Muscle layer of duodenum (tissue), 2 donors: ENCODE data around the gene KRT33B.

Experiments
- H3K27ac ChIP-seq: one replicate; pipeline ENCODE4 v1.7.0; 2013; ENCODE audit warnings: mild to moderate bottlenecking, low read length
- H3K27me3 ChIP-seq: one replicate; pipeline ENCODE4 v1.7.0; 2013; ENCODE audit warnings: low read depth, mild to moderate bottlenecking, control low read depth, low read length
- H3K36me3 ChIP-seq, 2 donors: one replicate each; pipeline ENCODE4 v1.7.0; 2013; ENCODE audit warnings: low read length in 2 of 2, control low read depth in 1 of 2, mild to moderate bottlenecking in 1 of 2; ENCODE audit not compliant: insufficient read depth in 2 of 2, control insufficient read depth in 1 of 2
- H3K4me1 ChIP-seq, 2 donors: one replicate each; pipeline ENCODE4 v1.7.0; 2013; ENCODE audit warnings: low read length in 2 of 2, mild to moderate bottlenecking in 2 of 2, control low read depth in 1 of 2, moderate library complexity in 1 of 2; ENCODE audit not compliant: insufficient read depth in 2 of 2, control insufficient read depth in 1 of 2
- H3K4me3 ChIP-seq, 2 donors: one replicate each; pipeline ENCODE4 v1.7.0; 2013; ENCODE audit warnings: low read length in 2 of 2, low read depth in 1 of 2, mild to moderate bottlenecking in 1 of 2
- H3K9me3 ChIP-seq, 2 donors: one replicate each; pipeline ENCODE4 v1.7.0; 2013; ENCODE audit warnings: low read length in 2 of 2, control low read depth in 1 of 2, mild to moderate bottlenecking in 1 of 2; ENCODE audit not compliant: control insufficient read depth in 1 of 2
- donor health status: healthy.

KRT33B gene

GRCh38 chr17:41369713-41370112 is at the start of gene KRT33B:
KRT33B (minus strand) TSS chr17:41369813; CDS start chr17:41369750, 63 bp downstream.
- Histone ChIP-seq H3K9me3 (peaks cover 0 to 3% of the 10 kb centered on the region in 2 donors), H3K27ac (no peak within 1 kb of the TSS), H3K4me1 (no peaks in the 10 kb centered on the region), H3K4me3 (no peak within 1 kb of the TSS), H3K27me3 (no peaks in the 10 kb centered on the region), H3K36me3 (no peaks in the 10 kb centered on the region)

DNA sequence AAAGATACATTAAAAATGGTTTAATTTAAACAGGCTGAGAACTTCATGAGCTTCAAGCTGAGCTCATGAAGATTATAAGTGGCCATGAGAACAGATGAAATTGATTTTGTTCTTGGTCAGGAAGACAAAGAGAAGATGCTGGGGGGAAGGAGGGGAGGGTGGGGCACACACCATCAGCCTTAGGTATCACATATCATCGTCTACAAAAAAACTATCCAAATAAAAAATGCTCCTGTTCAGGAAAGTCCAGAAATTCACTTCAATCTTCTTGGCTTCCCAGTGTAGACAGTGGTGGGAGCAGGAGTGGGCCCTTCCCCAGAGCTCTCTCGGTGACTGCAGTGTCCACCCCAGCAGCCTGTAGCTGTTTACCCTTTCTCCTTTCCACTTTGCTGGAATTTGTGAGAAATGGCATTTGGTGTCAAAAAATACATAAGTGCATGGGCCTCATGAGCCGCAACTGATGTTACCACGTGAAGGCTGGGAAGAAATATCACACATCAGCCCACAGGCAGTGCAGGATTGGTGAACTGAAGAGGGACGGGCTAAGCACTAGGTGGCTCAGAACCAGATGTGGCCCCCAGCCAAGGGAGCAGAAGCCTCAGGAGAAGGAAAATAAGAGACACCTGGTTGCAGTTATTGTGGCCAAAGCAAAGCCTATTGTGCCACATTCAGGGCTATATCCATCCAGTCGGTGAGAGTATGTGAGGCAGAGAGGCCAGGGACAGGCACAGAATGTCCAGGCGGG is 48.7 kb upstream of the KRT33B start:
- Histone ChIP-seq H3K27me3 (no peaks in the 10 kb centered on the region), H3K36me3 (no peaks in the 10 kb centered on the region), H3K9me3 (no peaks in the 10 kb centered on the region), H3K4me1 (no peaks in the 10 kb centered on the region), H3K27ac (no peak overlapping the region), H3K4me3 (no peak overlapping the region)

GRCh38 chr17:41417576-41418015 is 48.0 kb upstream of the KRT33B start:
- Histone ChIP-seq H3K27ac (no peak overlapping the region), H3K27me3 (no peaks in the 10 kb centered on the region), H3K4me1 (no peaks in the 10 kb centered on the region), H3K4me3 (no peak overlapping the region), H3K36me3 (no peaks in the 10 kb centered on the region), H3K9me3 (no peaks in the 10 kb centered on the region)

DNA sequence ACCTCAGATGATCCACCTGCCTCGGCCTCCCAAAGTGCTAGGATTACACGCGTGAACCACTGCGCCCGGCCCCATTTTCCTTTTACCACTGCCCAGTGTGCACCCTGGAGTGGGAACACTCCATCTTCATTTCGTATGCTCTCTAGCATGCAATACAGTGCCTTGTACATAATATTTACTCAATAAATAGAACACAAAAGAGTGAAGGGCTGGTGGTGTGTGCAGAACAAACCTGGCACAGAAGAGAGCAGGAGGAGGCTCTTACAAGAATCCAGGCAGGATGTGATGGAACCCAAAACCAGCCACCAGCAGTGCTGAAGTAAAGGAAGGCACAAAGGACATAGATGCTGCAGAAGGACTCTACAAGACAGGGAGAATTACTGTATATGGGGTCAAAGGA is 47.5 kb upstream of the KRT33B start:
- no peaks in the 10 kb centered on the region for H3K36me3 ChIP-seq
- H3K27ac ChIP-seq, result no peak overlapping the region
- no peaks in the 10 kb centered on the region for H3K4me1 ChIP-seq
- no peaks in the 10 kb centered on the region for H3K27me3 ChIP-seq
- H3K4me3 ChIP-seq, result no peak overlapping the region
- H3K9me3 ChIP-seq, result no peaks in the 10 kb centered on the region

DNA sequence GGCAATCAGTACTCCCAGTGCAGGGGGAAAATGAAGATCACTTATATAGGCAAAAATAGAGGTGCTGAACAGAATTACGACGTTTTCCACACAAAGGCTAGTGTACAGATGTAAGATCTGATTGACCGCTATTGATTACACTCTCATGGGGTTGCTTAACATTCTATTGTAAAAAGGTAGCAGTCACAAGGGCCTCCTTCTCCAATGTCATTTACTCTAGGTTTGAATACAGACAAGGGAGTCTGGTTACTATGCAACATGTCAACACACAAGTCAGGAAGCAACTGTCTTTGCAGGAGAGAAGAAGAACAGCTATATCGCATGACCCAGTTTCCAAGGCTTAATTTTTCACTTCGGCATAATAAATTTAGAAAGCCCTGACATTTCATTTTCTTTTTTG is 46.9 kb upstream of the KRT33B start:
- Histone ChIP-seq H3K27ac (no peak overlapping the region), H3K36me3 (no peaks in the 10 kb centered on the region), H3K27me3 (no peaks in the 10 kb centered on the region), H3K4me1 (no peaks in the 10 kb centered on the region), H3K4me3 (no peak overlapping the region), H3K9me3 (no peaks in the 10 kb centered on the region)

DNA sequence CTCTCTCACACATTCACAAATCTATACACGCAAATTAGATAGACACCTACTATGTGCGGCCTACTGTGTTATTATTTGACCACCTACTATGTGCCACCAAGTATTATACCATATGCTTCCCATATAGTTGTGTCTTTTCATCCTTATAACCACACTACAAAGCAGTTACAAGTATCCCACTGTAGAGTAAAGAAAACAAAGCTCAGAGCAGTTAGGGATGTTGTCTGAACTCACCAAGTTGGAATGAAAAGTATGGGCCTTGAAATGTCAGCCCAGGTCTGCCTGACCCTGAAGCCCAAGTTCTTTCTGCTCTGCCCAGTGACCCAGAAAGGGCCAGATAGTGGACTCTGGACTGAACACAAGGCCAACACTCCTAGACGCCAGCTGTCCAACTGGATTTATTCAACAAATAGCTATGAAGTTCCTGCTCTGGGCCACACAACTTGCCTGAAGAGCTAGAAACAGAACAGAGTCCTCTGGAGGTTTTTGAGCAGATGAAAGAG is 46.3 kb upstream of the KRT33B start:
- Histone ChIP-seq H3K9me3 (no peaks in the 10 kb centered on the region), H3K27ac (no peak overlapping the region), H3K36me3 (no peaks in the 10 kb centered on the region)

DNA sequence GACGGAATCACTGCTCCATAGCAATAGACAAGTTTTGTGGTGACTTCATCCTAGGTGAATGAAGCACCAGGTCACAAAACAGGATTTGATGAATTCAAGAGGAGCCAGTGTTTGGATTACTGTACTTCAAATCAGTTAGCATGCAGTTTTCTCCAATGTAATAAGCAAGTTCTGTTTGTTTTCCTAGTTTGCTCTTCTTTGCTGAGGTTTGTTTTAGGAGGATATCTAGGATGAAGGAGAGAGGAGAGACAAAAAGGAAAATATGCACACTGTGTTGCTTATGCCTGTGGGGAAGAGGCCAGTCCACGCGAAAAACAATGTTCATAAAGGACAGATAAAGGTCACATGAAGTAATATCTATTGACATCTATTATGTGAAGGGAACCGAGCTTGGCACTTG is 45.8 kb upstream of the KRT33B start:
- no peaks in the 10 kb centered on the region for H3K4me1 ChIP-seq
- no peak overlapping the region for H3K4me3 ChIP-seq
- no peaks in the 10 kb centered on the region for H3K27me3 ChIP-seq
- H3K9me3 ChIP-seq, result no peaks in the 10 kb centered on the region
- no peak overlapping the region for H3K27ac ChIP-seq
- H3K36me3 ChIP-seq, result no peaks in the 10 kb centered on the region

More for the DNA sequence above, 46.3 kb upstream of the KRT33B start:
- Histone ChIP-seq H3K4me1 (no peaks in the 10 kb centered on the region), H3K4me3 (no peak overlapping the region), H3K27me3 (no peaks in the 10 kb centered on the region)

DNA sequence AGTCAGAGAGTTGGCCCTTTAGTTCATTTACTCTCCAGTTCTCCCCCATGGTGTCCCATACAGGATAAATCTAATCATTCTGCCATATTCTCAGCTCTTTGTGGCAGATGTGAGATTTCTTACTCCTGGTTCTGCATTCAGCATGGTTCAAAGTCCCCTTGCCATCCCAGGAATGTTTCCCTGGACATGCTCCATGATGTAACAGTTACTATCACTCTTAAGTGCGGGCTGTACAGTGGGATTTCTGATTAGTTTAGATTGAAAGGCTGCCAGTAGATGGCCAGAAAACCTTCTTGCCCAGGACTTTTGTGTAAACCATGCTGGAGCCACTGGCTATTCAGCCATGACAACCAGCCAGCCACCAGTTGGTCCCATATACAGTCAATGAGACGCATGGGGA is 44.4 kb upstream of the KRT33B start:
- Histone ChIP-seq H3K9me3 (no peaks in the 10 kb centered on the region), H3K4me3 (no peak overlapping the region), H3K36me3 (no peaks in the 10 kb centered on the region), H3K27me3 (no peaks in the 10 kb centered on the region), H3K4me1 (no peaks in the 10 kb centered on the region), H3K27ac (no peak overlapping the region)

DNA sequence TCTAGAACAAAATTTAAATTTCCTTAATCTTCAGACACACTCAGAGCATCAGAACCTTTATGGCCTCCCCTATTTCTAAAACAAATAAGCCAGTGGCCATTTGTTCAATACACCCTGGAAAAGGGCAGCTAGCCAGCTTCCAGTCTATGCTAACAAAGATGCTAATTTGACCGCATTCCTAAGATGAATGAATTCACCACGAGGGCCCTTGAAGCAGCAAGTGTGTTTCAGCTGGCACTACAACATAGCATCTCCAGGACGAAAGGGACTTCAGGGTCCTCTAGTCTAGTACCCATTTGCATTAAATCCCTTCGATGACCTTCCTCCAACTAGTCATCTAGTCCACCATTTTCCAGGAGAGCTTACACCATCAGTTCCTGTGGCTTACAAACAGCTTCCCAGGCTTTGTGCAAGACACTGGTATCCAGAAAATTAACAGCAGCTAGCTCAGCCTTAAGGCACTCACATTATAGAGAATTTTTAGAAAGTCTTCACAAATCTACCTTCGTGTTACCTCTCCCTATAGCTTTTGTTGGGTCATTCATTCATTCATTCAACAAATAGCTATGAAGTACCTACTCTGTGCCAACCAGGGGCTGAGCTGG is 43.8 kb upstream of the KRT33B start:
- Histone ChIP-seq H3K4me1 (no peaks in the 10 kb centered on the region), H3K4me3 (no peak overlapping the region), H3K9me3 (no peaks in the 10 kb centered on the region), H3K27me3 (no peaks in the 10 kb centered on the region), H3K36me3 (no peaks in the 10 kb centered on the region), H3K27ac (no peak overlapping the region)

DNA sequence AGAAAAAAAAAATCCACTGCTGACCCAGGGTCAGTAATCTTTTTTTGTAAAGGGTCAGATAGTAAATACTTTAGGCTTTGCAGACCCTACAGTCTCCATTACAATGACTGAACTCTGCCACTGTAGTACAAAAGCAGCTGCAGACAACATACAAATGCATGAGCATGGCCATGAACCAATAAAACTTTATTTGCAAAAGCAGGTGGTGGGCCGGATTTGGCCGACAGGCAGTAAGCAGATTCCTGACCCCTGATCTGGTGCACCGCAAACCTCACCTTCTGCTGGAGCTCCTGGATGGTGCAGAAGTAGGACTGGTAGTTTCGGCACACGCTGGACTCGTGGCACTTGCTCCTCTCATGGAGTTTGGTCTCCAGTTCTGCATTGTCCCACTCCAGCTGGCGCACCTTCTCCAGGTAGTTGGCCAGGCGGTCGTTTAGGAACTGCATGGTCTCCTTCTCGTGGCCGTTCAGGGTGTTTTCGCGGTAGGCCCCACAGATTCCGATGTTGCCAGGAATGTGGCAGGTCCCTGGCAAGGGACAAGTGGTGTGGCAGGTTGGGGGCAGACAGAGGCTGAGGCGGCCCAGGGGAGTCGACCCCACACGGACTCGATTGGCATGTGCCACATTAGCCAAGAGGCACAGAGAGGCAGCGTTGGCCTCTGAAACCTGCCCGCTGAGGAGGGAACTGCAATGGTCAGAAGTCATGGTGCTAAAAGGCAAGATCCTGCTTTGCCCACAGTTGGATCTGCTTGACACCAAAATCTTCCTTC is 41.6 kb upstream of the KRT33B start:
- no peak overlapping the region for H3K27ac ChIP-seq
- H3K9me3 ChIP-seq, result no peaks in the 10 kb centered on the region
- no peaks in the 10 kb centered on the region for H3K36me3 ChIP-seq
- H3K27me3 ChIP-seq, result no peaks in the 10 kb centered on the region
- H3K4me3 ChIP-seq, result no peak overlapping the region
- no peaks in the 10 kb centered on the region for H3K4me1 ChIP-seq

DNA sequence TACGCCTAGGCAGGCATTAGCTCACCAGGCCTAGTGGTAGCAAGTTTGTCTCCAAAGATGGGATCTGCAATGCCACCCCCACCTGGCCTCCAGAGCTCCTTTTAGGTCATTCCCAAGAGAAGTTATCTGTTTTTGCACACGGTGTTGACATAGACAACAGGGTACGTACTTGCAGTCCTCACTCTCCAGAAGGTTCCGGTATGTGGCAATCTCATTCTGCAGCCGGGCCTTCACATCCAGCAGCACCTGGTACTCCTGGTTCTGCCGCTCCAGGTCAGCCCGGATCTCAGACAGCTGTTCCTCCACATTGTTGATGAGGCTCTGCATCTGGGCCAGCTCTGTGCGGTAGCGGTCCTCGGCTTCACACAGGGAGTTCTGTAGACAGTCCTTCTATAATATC is 37.6 kb upstream of the KRT33B start:
- H3K9me3 ChIP-seq, result no peaks in the 10 kb centered on the region
- no peak overlapping the region for H3K27ac ChIP-seq
- no peaks in the 10 kb centered on the region for H3K27me3 ChIP-seq
- H3K4me3 ChIP-seq, result no peak overlapping the region
- H3K36me3 ChIP-seq, result no peaks in the 10 kb centered on the region
- no peaks in the 10 kb centered on the region for H3K4me1 ChIP-seq
